DOHH2 (cell line): ENCODE measurements around the gene MAGI1.
"Not testable (repeated sequence)": the region's sequence is repeated elsewhere in the genome, so short reads cannot be mapped to it uniquely, and the experiment has no call there.

Experiments used
- H3F3A ChIP-seq: fragments of 200-600 bp; sonication (generic), shearing (Covaris generic); 2 replicates; pipeline ENCODE4 v1.6.0; 2016; ENCODE audit warnings: antibody characterized with exemption, mild to moderate bottlenecking; ENCODE audit not compliant: control insufficient read depth, insufficient read depth
- H3K27ac ChIP-seq: fragments of 200-600 bp; sonication (generic); 2 replicates; pipeline ENCODE4 v1.5.1; 2014; ENCODE audit warnings: low read depth, mild to moderate bottlenecking, low read length, moderate library complexity
- H3K27me3 ChIP-seq: fragments of 200-600 bp; sonication (generic); 2 replicates; pipeline ENCODE4 v1.6.1; 2014; ENCODE audit warnings: mild to moderate bottlenecking, low read length, mixed read lengths; ENCODE audit not compliant: control insufficient read depth
- H3K36me3 ChIP-seq: fragments of 200-600 bp; sonication (generic); 2 replicates; pipeline ENCODE4 v1.6.1; 2014; ENCODE audit warnings: mild to moderate bottlenecking, low read length, moderate library complexity, mixed read lengths; ENCODE audit not compliant: control insufficient read depth
- H3K4me1 ChIP-seq: fragments of 200-600 bp; sonication (generic); 2 replicates; pipeline ENCODE4 v1.6.1; 2014; ENCODE audit warnings: mild to moderate bottlenecking, low read length, mixed read lengths; ENCODE audit not compliant: control insufficient read depth
- H3K4me2 ChIP-seq: fragments of 200-600 bp; sonication (generic); 2 replicates; pipeline ENCODE4 v1.6.0; 2014; ENCODE audit warnings: mild to moderate bottlenecking, low read length, moderate library complexity
- H3K4me3 ChIP-seq: fragments of 200-600 bp; sonication (generic); 2 replicates; pipeline ENCODE4 v1.5.1; 2014; ENCODE audit warnings: mild to moderate bottlenecking, low read length, mixed read lengths
- H3K79me2 ChIP-seq: fragments of 200-600 bp; sonication (generic); 2 replicates; pipeline ENCODE4 v1.6.1; 2014; ENCODE audit warnings: mild to moderate bottlenecking, low read length, mixed read lengths; ENCODE audit not compliant: control insufficient read depth
- H3K9me2 ChIP-seq: fragments of 200-600 bp; sonication (generic); replicated peaks from 2 replicates; pipeline ENCODE4 v1.6.1; 2014; ENCODE audit warnings: mild to moderate bottlenecking, low read length, mixed read lengths; ENCODE audit not compliant: control insufficient read depth
- H3K9me3 ChIP-seq: fragments of 200-600 bp; sonication (generic); 2 replicates; pipeline ENCODE4 v1.6.1; 2014; ENCODE audit warnings: antibody characterized with exemption, low read length, mixed read lengths; ENCODE audit not compliant: control insufficient read depth, insufficient read depth
- H4K20me1 ChIP-seq: fragments of 200-600 bp; sonication (generic); 2 replicates; pipeline ENCODE4 v1.6.0; 2014; ENCODE audit warnings: low read depth, mild to moderate bottlenecking, antibody characterized with exemption, low read length, moderate library complexity; ENCODE audit not compliant: control insufficient read depth, insufficient read depth
- CTCF ChIP-seq: fragments of 200-600 bp; sonication (generic); IDR thresholded peaks from one replicate; pipeline ENCODE4 v1.5.1; 2014; ENCODE audit warnings: antibody characterized with exemption, mild to moderate bottlenecking, low read depth, low read length; ENCODE audit not compliant: poor library complexity, severe bottlenecking
- EZH2phosphoT487 ChIP-seq: fragments of 200-600 bp; sonication (generic); IDR thresholded peaks from 2 replicates; pipeline ENCODE4 v1.6.1; 2017; ENCODE audit warnings: borderline replicate concordance, mild to moderate bottlenecking, antibody characterized with exemption, low read length, moderate library complexity, mixed read lengths

The MAGI1 gene

GRCh38 chr3:65521032-65521431 lies 517.7 kb downstream of the MAGI1 start:
- H3K4me1 ChIP-seq: no peaks in the 10 kb centered on the region
- H3K4me3 ChIP-seq: no peak overlapping the region
- H3K36me3 ChIP-seq: no peaks in the 10 kb centered on the region
- no peaks in the 10 kb centered on the region for H3F3A ChIP-seq
- no peak overlapping the region for H3K27ac ChIP-seq
- H3K27me3 ChIP-seq: no peaks in the 10 kb centered on the region
- no peak overlapping the region for H3K4me2 ChIP-seq
- H4K20me1 ChIP-seq: no peaks in the 10 kb centered on the region
- no peaks in the 10 kb centered on the region for H3K9me2 ChIP-seq
- no peaks in the 10 kb centered on the region for H3K9me3 ChIP-seq
- H3K79me2 ChIP-seq: no peaks in the 10 kb centered on the region
- TF ChIP-seq EZH2phosphoT487 (no peak), CTCF (no peak)

- no peak overlapping the region for H3K4me3 ChIP-seq
- no peaks in the 10 kb centered on the region for H3K4me1 ChIP-seq
- H3K36me3 ChIP-seq: no peaks in the 10 kb centered on the region
- no peak overlapping the region for H3K4me2 ChIP-seq
- H3K9me3 ChIP-seq: no peaks in the 10 kb centered on the region
- H3K79me2 ChIP-seq: no peaks in the 10 kb centered on the region
- H3K27ac ChIP-seq: no peak overlapping the region
- no peaks in the 10 kb centered on the region for H3K9me2 ChIP-seq
- TF ChIP-seq EZH2phosphoT487: no peak
- no peak for TF ChIP-seq CTCF
- H4K20me1 ChIP-seq: no peaks in the 10 kb centered on the region
- H3F3A ChIP-seq: no peaks in the 10 kb centered on the region
- no peaks in the 10 kb centered on the region for H3K27me3 ChIP-seq
Measured at GRCh38 chr3:65516998-65517397, 521.7 kb downstream of the MAGI1 start.

GRCh38 chr3:65514317-65514716 lies 524.4 kb downstream of the MAGI1 start:
- H3K27me3 ChIP-seq, H3K9me2 ChIP-seq: not testable (repeated sequence)

GRCh38 chr3:65509423-65509794 lies 529.3 kb downstream of the MAGI1 start:
- H3F3A ChIP-seq, H4K20me1 ChIP-seq, H3K9me2 ChIP-seq, H3K27me3 ChIP-seq, H3K36me3 ChIP-seq, H3K79me2 ChIP-seq, H3K27ac ChIP-seq, H3K9me3 ChIP-seq, H3K4me1 ChIP-seq, H3K4me3 ChIP-seq, H3K4me2 ChIP-seq: not testable (repeated sequence)

More at GRCh38 chr3:65514317-65514716, 524.4 kb downstream of the MAGI1 start:
- H4K20me1 ChIP-seq, H3F3A ChIP-seq, H3K79me2 ChIP-seq, H3K36me3 ChIP-seq, H3K4me3 ChIP-seq, H3K4me2 ChIP-seq, H3K9me3 ChIP-seq, H3K27ac ChIP-seq, H3K4me1 ChIP-seq: not testable (repeated sequence)
